Stimulated activated naive CD4-positive, alpha-beta T cell treated with Interleukin-2 at 50 U/mL for 16 hours (primary cell): ENCODE measurements around the gene RNF41.
A peak's percentile ranks its signal among the peaks of the same experiment; 100 is the strongest.
"Not testable (repeated sequence)": the region's sequence is repeated elsewhere in the genome, so short reads cannot be mapped to it uniquely, and the experiment has no call there.

Experiments used
- DNase-seq: peaks from one replicate; lab custom pipeline; 2025; lab: John Stamatoyannopoulos, UW

RNF41 gene

DNA sequence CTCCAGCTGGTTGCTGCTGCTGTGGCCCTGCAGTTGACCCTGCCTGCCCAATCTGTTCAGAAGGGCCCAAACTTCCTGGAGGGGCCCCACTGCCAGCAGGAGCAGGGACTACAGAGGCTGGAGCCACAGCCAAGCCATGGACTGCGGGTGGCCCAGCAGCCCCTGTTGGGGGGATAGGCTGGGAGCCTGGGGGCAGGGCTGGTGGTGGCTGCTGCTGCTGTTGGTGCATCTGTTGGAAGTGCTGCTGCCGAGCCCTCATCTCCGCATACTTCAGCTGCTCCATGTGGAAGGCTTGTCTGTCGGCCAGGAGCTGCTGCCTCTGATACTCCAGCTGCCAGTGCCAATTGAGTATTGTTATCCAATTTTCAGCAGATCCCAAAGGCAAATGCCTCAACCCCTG is 56.4 kb downstream of the RNF41 start:
- DNase-seq: no peak

GRCh38 chr12:56164345-56164729 is 57.4 kb downstream of the RNF41 start:
- no peak for DNase-seq

DNA sequence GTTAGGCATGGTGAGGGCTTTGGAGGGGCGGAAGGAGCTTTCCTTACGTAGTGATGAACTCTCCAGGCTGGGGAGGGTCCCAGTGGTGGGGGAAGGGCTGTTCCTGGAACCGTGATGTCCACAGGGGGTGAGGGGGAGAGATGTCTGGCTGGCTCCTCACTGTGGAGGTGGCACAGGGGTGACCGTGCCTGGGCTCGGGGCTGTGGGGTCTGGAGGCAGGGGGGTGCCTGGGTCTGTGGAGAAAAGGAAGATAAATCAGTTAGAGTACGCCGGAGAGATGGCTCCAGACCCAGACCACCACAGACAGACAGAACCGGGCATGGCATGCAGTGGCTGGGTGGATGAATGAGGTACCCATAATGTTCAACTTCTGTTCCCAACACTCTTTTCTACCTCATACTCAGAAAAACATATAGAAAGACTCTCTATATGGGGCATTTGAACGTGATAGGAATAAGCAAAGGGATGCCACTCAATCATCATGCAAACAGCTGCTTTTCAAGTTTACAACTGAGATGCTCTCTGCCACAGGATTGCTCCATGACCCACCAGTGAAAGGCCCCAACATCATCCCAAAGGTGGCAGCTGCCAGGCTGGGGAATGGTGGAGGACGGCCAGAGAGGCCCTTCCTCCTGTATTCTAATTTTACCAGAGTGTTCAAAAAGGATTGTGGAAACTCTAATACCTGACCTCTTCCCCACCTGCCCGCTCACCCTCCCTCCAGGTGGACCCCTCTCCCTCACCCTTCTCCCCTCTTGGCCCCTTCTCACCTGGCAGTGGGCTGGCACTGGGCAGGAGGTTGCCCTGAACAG is 58.0 kb downstream of the RNF41 start:
- no peak for DNase-seq

GRCh38 chr12:56162468-56163290 is 59.0 kb downstream of the RNF41 start:
- DNase-seq: no peak

- DNase-seq: no peak
Observed at GRCh38 chr12:56161690-56162351, 59.9 kb downstream of the RNF41 start.

DNA sequence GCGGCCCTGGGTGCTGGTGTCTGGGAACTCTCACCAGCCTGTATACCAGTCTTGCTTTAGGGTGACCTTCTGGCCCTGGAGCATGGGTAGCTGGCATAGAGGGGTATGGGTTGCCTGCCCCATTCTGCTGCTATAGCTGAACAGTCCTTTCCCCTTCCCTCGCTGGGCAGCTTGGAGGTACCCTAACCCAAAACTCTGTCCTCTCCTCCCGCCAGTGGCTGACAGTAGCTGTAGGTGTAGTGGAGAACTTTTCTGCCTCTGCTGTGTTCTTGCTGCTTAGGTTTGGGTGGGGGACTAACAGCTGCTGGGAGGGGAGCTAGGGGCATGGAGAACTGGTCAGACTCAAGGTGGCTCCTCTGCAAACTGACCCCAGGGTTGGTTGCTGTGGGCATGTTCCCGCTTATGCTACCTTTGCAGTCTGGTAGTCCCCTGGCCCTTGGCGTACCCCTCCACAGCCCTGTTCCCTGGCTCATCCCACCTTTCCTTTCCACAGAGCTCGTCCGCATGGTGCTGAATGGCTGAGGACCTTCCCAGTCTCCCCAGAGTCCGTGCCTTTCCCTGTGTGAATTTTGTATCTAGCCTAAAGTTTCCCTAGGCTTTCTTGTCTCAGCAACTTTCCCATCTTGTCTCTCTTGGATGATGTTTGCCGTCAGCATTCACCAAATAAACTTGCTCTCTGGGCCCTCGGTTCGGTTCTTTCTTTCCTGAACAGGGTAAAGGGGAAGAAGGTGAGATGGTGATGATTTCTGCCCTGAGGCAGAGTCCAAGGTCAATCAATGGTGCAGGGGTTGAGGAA is 60.6 kb downstream of the RNF41 start:
- no peak for DNase-seq

- peak; percentile 45 for DNase-seq
Observed at GRCh38 chr12:56160193-56160763, 61.4 kb downstream of the RNF41 start.

DNA sequence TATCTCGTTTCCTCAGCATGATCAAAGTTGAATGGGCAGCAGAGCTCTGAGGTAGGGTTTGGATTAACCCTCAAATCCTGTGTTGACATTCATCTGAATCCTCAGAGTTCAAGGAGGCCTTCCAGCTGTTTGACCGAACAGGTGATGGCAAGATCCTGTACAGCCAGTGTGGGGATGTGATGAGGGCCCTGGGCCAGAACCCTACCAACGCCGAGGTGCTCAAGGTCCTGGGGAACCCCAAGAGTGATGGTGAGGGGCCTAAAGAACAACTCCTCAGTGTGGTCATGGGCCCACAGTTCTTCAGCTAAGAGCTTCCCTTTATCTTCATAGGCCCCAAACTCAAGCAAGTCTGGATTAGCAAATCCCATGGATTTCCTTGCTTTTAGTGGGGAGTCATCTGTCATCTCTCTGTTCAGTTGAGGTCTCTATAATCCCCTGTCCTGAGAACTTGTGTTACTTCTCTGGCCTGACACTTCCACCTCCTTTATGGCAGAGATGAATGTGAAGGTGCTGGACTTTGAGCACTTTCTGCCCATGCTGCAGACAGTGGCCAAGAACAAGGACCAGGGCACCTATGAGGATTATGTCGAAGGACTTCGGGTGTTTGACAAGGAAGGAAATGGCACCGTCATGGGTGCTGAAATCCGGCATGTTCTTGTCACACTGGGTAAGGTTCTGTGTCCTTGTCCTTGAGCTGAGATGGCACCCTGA is 62.1 kb downstream of the RNF41 start:
- no peak for DNase-seq

DNA sequence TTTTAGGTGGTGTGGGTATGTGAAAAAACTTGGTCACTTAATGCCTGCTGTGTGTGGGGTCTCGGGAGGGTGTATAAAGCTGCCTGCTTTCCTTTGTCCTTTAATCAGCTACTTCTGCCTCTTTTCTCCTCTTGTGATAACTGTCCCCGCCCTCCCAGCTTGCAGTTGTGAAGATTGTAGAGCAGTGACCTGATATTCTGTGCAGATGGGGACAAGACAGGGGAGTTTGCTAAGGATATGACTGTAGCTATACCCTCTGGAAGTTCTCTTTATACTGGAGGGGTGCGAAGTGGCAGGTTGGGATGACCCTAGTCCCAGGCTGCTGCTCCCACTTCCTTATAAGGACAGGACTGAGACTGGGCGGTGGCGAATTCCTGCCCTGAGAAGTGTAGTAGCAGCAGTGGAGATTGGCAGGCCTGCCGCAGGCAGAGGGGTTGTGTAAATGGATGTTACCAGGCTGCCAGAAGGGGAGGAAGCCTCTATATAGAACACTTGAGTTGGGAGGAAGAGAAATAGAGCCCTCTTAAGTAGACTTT is 62.7 kb downstream of the RNF41 start:
- no peak for DNase-seq

- peak; percentile 89 for DNase-seq
Observed at GRCh38 chr12:56158029-56158925, 63.4 kb downstream of the RNF41 start, which contains the start of gene MYL6. Gene MYL6 (plus strand): TSS chr12:56158359. CDS start chr12:56158402, 43 bp downstream.

DNA sequence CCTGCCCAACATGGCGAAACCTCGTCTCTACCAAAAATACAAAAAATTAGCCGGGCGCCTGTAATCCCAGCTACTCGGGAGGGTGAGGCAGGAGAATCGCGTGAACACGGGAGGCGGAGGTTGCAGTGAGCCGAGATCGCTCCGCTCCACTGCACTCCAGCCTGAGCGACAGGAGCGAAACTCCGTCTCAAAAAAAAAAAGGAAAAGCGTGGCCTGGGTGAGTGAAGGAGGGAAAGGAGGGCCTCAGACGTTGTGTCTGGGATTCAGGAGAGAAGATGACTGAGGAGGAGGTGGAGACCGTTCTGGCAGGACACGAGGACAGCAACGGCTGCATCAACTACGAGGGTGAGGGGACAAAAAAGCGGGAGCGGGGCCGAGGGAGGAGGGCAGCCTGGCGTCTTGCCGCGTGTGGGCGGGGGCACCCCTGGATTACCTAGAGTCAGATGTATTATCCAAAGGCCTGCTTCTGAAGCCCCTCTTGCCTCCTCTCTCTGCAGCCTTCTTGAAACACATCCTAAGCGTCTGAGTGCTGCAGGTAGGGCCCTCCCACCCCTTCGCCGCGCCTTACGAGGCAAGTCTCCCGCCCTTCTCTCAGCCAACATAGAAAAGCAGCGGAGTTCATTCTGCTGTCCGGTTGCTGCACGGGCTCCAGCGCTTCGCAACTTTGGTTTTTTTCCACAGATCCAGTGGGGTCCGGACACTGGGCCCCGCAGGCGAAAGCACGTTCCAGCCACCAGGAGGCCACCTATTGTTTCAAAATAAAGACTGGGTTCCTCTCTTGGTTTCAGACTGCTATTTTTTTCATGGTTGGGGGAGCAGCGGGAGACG is 64.3 kb downstream of the RNF41 start:
- peak; percentile 54 for DNase-seq

GRCh38 chr12:56156464-56157200 is 65.1 kb downstream of the RNF41 start:
- not testable (repeated sequence) for DNase-seq

DNA sequence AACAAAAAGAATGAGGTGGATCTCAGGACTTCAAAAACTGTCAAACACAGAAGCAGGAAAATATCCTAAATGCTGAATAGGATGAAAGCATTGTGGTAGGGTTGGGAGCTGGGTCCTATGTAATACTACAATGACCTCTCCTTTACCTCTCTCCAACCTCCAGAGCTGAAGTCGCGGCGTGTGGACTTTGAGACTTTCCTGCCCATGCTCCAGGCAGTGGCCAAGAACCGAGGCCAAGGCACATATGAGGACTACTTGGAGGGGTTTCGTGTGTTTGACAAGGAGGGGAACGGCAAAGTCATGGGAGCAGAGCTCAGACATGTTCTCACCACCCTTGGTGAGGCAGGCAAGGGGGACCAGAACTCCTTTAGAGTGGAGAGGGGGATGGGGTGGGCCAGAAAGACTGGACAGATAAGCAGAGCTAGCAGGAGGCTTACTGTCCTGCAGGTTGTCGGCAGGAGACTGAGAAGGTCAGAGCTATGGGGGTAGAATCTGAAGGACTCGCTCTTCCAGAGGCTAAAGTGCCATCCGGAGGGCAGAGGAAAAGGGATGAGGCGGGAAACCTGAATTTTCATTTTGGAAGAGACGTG is 66.4 kb downstream of the RNF41 start:
- no peak for DNase-seq

DNA sequence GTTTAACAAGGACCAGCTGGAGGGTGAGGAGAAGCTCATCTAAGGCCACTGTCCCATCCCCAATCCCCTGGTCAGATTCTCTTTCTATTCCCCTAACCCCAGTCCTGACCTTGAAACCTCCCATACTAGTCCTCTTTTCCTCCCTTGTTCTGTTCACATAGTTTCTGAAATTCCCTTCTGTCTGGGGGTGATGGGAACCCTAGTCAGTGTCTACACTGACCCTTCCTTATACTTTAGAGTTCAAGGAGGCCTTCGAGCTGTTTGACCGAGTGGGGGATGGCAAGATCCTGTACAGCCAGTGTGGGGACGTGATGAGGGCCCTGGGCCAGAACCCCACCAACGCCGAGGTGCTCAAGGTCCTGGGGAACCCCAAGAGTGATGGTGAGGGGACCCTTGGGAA is 66.9 kb downstream of the RNF41 start:
- no peak for DNase-seq

GRCh38 chr12:56154246-56154771 is 67.4 kb downstream of the RNF41 start:
- no peak for DNase-seq

GRCh38 chr12:56153678-56154065 is 68.0 kb downstream of the RNF41 start:
- no peak for DNase-seq
